Muscle layer of duodenum (tissue), 2 donors: ENCODE measurements around the gene LMF1.

Experiments used
- H3K27ac ChIP-seq: one replicate; pipeline ENCODE4 v1.7.0; 2013; ENCODE audit warnings: mild to moderate bottlenecking, low read length
- H3K27me3 ChIP-seq: one replicate; pipeline ENCODE4 v1.7.0; 2013; ENCODE audit warnings: low read depth, mild to moderate bottlenecking, control low read depth, low read length
- H3K36me3 ChIP-seq, 2 donors: one replicate each; pipeline ENCODE4 v1.7.0; 2013; ENCODE audit warnings: low read length in 2 of 2, control low read depth in 1 of 2, mild to moderate bottlenecking in 1 of 2; ENCODE audit not compliant: insufficient read depth in 2 of 2, control insufficient read depth in 1 of 2
- H3K4me1 ChIP-seq, 2 donors: one replicate each; pipeline ENCODE4 v1.7.0; 2013; ENCODE audit warnings: low read length in 2 of 2, mild to moderate bottlenecking in 2 of 2, control low read depth in 1 of 2, moderate library complexity in 1 of 2; ENCODE audit not compliant: insufficient read depth in 2 of 2, control insufficient read depth in 1 of 2
- H3K4me3 ChIP-seq, 2 donors: one replicate each; pipeline ENCODE4 v1.7.0; 2013; ENCODE audit warnings: low read length in 2 of 2, low read depth in 1 of 2, mild to moderate bottlenecking in 1 of 2
- H3K9me3 ChIP-seq, 2 donors: one replicate each; pipeline ENCODE4 v1.7.0; 2013; ENCODE audit warnings: low read length in 2 of 2, control low read depth in 1 of 2, mild to moderate bottlenecking in 1 of 2; ENCODE audit not compliant: control insufficient read depth in 1 of 2
- donor health status: healthy.

LMF1 gene

GRCh38 chr16:999677-1000076 is 28.9 kb upstream of the LMF1 start:
- Histone ChIP-seq H3K27ac (no peak overlapping the region), H3K27me3 (no peaks in the 10 kb centered on the region), H3K4me3 (no peak overlapping the region), H3K9me3 (peaks cover 11 to 17% of the 10 kb centered on the region in 2 donors), H3K36me3 (no peaks in the 10 kb centered on the region), H3K4me1 (no peaks in the 10 kb centered on the region)

DNA sequence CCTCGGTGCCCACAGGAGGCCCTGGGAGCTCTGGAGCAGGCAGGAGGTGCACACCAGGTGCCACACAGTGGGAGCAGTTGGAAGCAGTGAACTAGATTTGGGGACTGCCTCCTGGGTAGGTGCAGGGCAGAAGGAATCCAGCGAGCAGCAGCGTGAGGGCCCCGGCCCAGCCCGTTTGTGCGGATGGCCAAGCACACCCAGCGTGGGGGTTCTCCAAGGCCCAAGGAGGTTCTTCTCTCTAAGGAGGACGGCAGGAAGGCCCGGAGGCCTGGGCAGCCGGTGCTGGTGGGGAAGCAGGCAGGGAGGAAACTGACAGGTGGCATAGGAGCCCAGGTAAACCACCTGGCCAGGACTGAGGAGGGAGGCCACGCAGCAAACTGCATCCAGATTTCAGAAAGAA is 27.8 kb upstream of the LMF1 start:
- no peaks in the 10 kb centered on the region for H3K4me1 ChIP-seq

GRCh38 chr16:998211-998610 is 27.4 kb upstream of the LMF1 start:
- H3K4me3 ChIP-seq, result no peak overlapping the region
- no peaks in the 10 kb centered on the region for H3K4me1 ChIP-seq
- no peaks in the 10 kb centered on the region for H3K27me3 ChIP-seq
- H3K36me3 ChIP-seq, result no peaks in the 10 kb centered on the region
- no peak overlapping the region for H3K27ac ChIP-seq
- peaks cover 13 to 21% of the 10 kb centered on the region in 2 donors for H3K9me3 ChIP-seq

More for the DNA sequence above, 27.8 kb upstream of the LMF1 start:
- Histone ChIP-seq H3K27me3 (no peaks in the 10 kb centered on the region), H3K9me3 (peaks cover 13 to 21% of the 10 kb centered on the region in 2 donors), H3K36me3 (no peaks in the 10 kb centered on the region), H3K27ac (no peak overlapping the region), H3K4me3 (no peak overlapping the region)

- no peaks in the 10 kb centered on the region for H3K36me3 ChIP-seq
- H3K4me1 ChIP-seq, result no peaks in the 10 kb centered on the region
- no peaks in the 10 kb centered on the region for H3K27me3 ChIP-seq
- H3K9me3 ChIP-seq, result peaks cover 13 to 21% of the 10 kb centered on the region in 2 donors
- H3K4me3 ChIP-seq, result no peak overlapping the region
- no peak overlapping the region for H3K27ac ChIP-seq
Measured at GRCh38 chr16:997440-998051, 26.8 kb upstream of the LMF1 start.

GRCh38 chr16:996681-997080 is 25.9 kb upstream of the LMF1 start:
- H3K27ac ChIP-seq, result no peak overlapping the region
- no peaks in the 10 kb centered on the region for H3K27me3 ChIP-seq
- no peaks in the 10 kb centered on the region for H3K4me1 ChIP-seq

DNA sequence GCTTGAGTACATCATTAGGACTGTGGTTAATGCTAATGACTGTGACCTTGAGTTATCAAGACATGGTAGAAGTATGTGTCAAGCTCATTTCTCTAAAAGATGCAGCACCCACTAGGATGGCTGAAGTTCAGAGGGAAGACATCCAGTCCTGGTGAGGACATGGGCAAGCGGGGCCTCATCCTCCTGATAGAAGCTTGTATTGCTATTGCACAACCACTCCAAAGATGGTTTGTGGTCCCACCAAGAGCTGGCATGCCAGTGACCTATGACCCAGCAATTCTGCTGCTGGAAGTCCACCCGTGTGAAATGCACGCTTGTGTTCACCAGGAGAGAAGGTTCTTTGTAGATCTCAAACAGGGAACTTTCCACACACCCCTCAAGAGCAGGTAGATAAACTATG is 25.0 kb upstream of the LMF1 start:
- Histone ChIP-seq H3K9me3 (peaks cover 13 to 18% of the 10 kb centered on the region in 2 donors), H3K27ac (no peak overlapping the region), H3K4me1 (no peaks in the 10 kb centered on the region), H3K4me3 (no peak overlapping the region), H3K27me3 (no peaks in the 10 kb centered on the region), H3K36me3 (no peaks in the 10 kb centered on the region)

More at GRCh38 chr16:996681-997080, 25.9 kb upstream of the LMF1 start:
- Histone ChIP-seq H3K36me3 (no peaks in the 10 kb centered on the region), H3K9me3 (peaks cover 13 to 21% of the 10 kb centered on the region in 2 donors), H3K4me3 (no peak overlapping the region)

DNA sequence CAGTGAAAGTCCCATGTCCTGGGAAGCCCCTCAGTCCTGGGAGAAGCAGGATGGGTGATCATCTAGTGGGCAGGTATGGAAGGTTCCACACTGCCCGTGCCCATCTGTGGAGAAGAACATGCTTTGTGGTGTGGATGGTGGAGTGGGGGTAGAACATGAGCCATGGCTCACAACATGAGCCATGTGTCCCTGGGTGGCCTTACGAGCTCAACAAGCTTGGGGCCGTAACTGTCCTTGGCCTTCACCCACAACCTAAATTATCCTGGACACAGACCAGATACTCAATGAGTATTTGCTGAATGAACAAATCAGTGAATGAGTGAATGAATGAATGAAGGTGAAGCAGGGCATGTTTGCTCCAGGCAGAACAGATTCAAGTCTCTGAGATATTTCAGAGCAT is 24.3 kb upstream of the LMF1 start:
- H3K9me3 ChIP-seq, result peaks cover 13 to 18% of the 10 kb centered on the region in 2 donors
- H3K4me1 ChIP-seq, result no peaks in the 10 kb centered on the region
- no peaks in the 10 kb centered on the region for H3K27me3 ChIP-seq
- H3K27ac ChIP-seq, result no peak overlapping the region
- no peaks in the 10 kb centered on the region for H3K36me3 ChIP-seq
- H3K4me3 ChIP-seq, result no peak overlapping the region

- Histone ChIP-seq H3K27ac (no peak overlapping the region), H3K9me3 (peaks cover 13 to 18% of the 10 kb centered on the region in 2 donors), H3K4me3 (no peak overlapping the region), H3K27me3 (no peaks in the 10 kb centered on the region), H3K36me3 (no peaks in the 10 kb centered on the region), H3K4me1 (no peaks in the 10 kb centered on the region)
Measured at GRCh38 chr16:993731-994130, 22.9 kb upstream of the LMF1 start.

DNA sequence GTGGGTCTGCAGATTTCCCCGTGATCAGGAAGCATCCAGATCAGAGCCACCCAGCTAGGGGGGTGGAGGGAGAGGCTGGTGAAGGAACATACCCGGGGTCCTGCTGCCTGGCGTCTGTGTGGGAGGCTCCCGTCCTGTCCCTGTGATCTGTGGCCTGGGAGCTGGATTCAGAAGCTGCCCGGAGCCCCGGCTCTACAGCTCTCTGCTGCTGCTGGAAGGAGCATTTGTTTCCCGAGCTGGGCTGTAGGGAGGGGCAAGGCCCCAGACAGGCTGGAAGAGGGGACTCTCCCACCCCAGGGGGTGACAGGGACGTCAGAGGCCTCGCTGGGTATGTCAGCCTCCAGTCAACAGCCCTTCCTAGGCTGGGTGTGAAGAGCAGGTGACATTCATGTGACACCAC is 21.0 kb upstream of the LMF1 start:
- Histone ChIP-seq H3K4me3 (no peak overlapping the region), H3K36me3 (no peaks in the 10 kb centered on the region), H3K4me1 (no peaks in the 10 kb centered on the region), H3K27ac (no peak overlapping the region), H3K27me3 (no peaks in the 10 kb centered on the region), H3K9me3 (peaks cover 13 to 18% of the 10 kb centered on the region in 2 donors)

- Histone ChIP-seq H3K27me3 (no peaks in the 10 kb centered on the region), H3K27ac (no peak overlapping the region)
Measured at GRCh38 chr16:991345-991744, 20.6 kb upstream of the LMF1 start.

GRCh38 chr16:990516-991291 is 19.9 kb upstream of the LMF1 start:
- peaks cover 13 to 15% of the 10 kb centered on the region in 2 donors for H3K9me3 ChIP-seq
- H3K27ac ChIP-seq, result no peak overlapping the region
- H3K36me3 ChIP-seq, result no peaks in the 10 kb centered on the region
- H3K4me3 ChIP-seq, result no peak overlapping the region
- H3K27me3 ChIP-seq, result no peaks in the 10 kb centered on the region
- no peaks in the 10 kb centered on the region for H3K4me1 ChIP-seq

More at GRCh38 chr16:991345-991744, 20.6 kb upstream of the LMF1 start:
- peaks cover 13 to 18% of the 10 kb centered on the region in 2 donors for H3K9me3 ChIP-seq
- H3K36me3 ChIP-seq, result no peaks in the 10 kb centered on the region
- no peak overlapping the region for H3K4me3 ChIP-seq
- no peaks in the 10 kb centered on the region for H3K4me1 ChIP-seq
